PFSK-1 (cell line): ENCODE data around the gene KCNQ5.

Experiments
- POLR2AphosphoS5 ChIP-seq: IDR thresholded peaks from 2 replicates; pipeline ENCODE4 v1.6.1; 2012; ENCODE audit warnings: low read depth, mild to moderate bottlenecking, control low read depth, low read length, moderate library complexity
- SIN3A ChIP-seq: IDR thresholded peaks from 2 replicates; pipeline ENCODE4 v1.6.1; 2012; ENCODE audit warnings: mild to moderate bottlenecking, low read length, moderate library complexity, borderline replicate concordance; ENCODE audit not compliant: insufficient read depth
- TF ChIP-seq, protein P1 (sequence below), 2 experiments: IDR thresholded peaks; 2 replicates each; pipeline versions ENCODE4 v1.6.1 to v1.8.0; 2011 to 2012; ENCODE audit warnings: low read depth in 2 of 2, low read length in 2 of 2, control low read depth in 1 of 2, inconsistent platforms in 1 of 2, mild to moderate bottlenecking in 1 of 2, moderate library complexity in 1 of 2; ENCODE audit not compliant: insufficient read depth in 1 of 2

DNA sequence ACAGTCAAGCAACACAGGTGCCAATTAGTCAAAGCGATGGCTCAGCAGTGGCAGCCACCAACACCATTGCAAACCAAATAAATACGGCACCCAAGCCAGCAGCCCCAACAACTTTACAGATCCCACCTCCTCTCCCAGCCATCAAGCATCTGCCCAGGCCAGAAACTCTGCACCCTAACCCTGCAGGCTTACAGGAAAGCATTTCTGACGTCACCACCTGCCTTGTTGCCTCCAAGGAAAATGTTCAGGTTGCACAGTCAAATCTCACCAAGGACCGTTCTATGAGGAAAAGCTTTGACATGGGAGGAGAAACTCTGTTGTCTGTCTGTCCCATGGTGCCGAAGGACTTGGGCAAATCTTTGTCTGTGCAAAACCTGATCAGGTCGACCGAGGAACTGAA lies 572.9 kb downstream of the KCNQ5 start:
- TF ChIP-seq SIN3A (no peak), POLR2AphosphoS5 (no peak)
- TF ChIP-seq, protein P1, sequence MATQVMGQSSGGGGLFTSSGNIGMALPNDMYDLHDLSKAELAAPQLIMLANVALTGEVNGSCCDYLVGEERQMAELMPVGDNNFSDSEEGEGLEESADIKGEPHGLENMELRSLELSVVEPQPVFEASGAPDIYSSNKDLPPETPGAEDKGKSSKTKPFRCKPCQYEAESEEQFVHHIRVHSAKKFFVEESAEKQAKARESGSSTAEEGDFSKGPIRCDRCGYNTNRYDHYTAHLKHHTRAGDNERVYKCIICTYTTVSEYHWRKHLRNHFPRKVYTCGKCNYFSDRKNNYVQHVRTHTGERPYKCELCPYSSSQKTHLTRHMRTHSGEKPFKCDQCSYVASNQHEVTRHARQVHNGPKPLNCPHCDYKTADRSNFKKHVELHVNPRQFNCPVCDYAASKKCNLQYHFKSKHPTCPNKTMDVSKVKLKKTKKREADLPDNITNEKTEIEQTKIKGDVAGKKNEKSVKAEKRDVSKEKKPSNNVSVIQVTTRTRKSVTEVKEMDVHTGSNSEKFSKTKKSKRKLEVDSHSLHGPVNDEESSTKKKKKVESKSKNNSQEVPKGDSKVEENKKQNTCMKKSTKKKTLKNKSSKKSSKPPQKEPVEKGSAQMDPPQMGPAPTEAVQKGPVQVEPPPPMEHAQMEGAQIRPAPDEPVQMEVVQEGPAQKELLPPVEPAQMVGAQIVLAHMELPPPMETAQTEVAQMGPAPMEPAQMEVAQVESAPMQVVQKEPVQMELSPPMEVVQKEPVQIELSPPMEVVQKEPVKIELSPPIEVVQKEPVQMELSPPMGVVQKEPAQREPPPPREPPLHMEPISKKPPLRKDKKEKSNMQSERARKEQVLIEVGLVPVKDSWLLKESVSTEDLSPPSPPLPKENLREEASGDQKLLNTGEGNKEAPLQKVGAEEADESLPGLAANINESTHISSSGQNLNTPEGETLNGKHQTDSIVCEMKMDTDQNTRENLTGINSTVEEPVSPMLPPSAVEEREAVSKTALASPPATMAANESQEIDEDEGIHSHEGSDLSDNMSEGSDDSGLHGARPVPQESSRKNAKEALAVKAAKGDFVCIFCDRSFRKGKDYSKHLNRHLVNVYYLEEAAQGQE (IDR thresholded peaks at IDR 0.05; ENCODE audit: insufficient read depth in 1 of 2, low read depth in 2 of 2, low read length in 2 of 2), result no peak
